Hematopoietic multipotent progenitor cell (in vitro differentiated cells): ENCODE results near the gene TM4SF20. TPM values are rescaled to one million over a fixed set of nuclear protein-coding genes. Genes with fewer than 3 reads are reported as not detected.
A peak's percentile ranks its signal among the peaks of the same experiment; 100 is the strongest.
"Not testable (repeated sequence)": the region's sequence is repeated elsewhere in the genome, so short reads cannot be mapped to it uniquely, and the experiment has no call there.

Source experiments
- DNase-seq, 3 donors: peaks; one replicate each; pipeline ENCODE4 v3.0.0-alpha.2; 2011 to 2015; ENCODE audit warnings: low read depth in 2 of 3, low spot score in 2 of 3
- total RNA-seq: library from RNA; depleted of rRNA; stranded (reverse); fragments of >200 nt; gene quantifications from one replicate; pipeline ENCODE4 v1.2.3, GENCODE V29; 2012

TM4SF20 gene
- total RNA-seq, 1 donor, result not detected

- DNase-seq, result no peak
Observed at GRCh38 chr2:227368574-227368973, 10.5 kb downstream of the TM4SF20 start.

- no peak for DNase-seq
Observed at GRCh38 chr2:227367427-227367795, 11.7 kb downstream of the TM4SF20 start.

GRCh38 chr2:227366769-227367426, 12.2 kb downstream of the TM4SF20 start:
- no peak for DNase-seq

GRCh38 chr2:227365833-227366232, 13.3 kb downstream of the TM4SF20 start:
- no peak for DNase-seq

- not testable (repeated sequence) for DNase-seq
Observed at GRCh38 chr2:227364585-227365263, 14.4 kb downstream of the TM4SF20 start.

GRCh38 chr2:227363756-227364155, 15.3 kb downstream of the TM4SF20 start:
- peak in 2 of 3 donors; percentile 1 to 20 for DNase-seq

GRCh38 chr2:227360351-227360750, 18.8 kb downstream of the TM4SF20 start:
- no peak for DNase-seq

GRCh38 chr2:227351639-227352038, 27.5 kb downstream of the TM4SF20 start:
- DNase-seq, result no peak

GRCh38 chr2:227349989-227350612, 29.0 kb downstream of the TM4SF20 start:
- DNase-seq, result no peak

- DNase-seq, result no peak
Observed at GRCh38 chr2:227348324-227348723, 30.8 kb downstream of the TM4SF20 start.

GRCh38 chr2:227347117-227347516, 32.0 kb downstream of the TM4SF20 start:
- DNase-seq, result no peak

- DNase-seq, result no peak
Observed at GRCh38 chr2:227344231-227344630, 34.9 kb downstream of the TM4SF20 start.

GRCh38 chr2:227341553-227341952, 37.6 kb downstream of the TM4SF20 start:
- no peak for DNase-seq

- no peak for DNase-seq
Observed at GRCh38 chr2:227340106-227340505, 39.0 kb downstream of the TM4SF20 start.

- DNase-seq, result no peak
Observed at GRCh38 chr2:227339098-227339599, 40.0 kb downstream of the TM4SF20 start.

- no peak for DNase-seq
Observed at GRCh38 chr2:227337442-227337841, 41.7 kb downstream of the TM4SF20 start.

GRCh38 chr2:227335713-227336112, 43.4 kb downstream of the TM4SF20 start:
- DNase-seq, result no peak

GRCh38 chr2:227326783-227327182, 52.3 kb downstream of the TM4SF20 start:
- no peak for DNase-seq

- peak in 1 of 3 donors; percentile 8 for DNase-seq
Observed at GRCh38 chr2:227325839-227326195, 53.3 kb downstream of the TM4SF20 start.

- DNase-seq, result peak; percentile 89 to 96 (median 96)
Observed at GRCh38 chr2:227324995-227325838, 53.9 kb downstream of the TM4SF20 start, which contains the start of gene MFF. Gene MFF (plus strand): TSS chr2:227325251. CDS start chr2:227330666, 5,415 bp downstream.

GRCh38 chr2:227324642-227324994, 54.5 kb downstream of the TM4SF20 start:
- no peak for DNase-seq
